WTC11 (cell line): ENCODE results near the gene HDAC1. TPM values are rescaled to one million over a fixed set of nuclear protein-coding genes. Genes with fewer than 3 reads are reported as not detected.

ENCODE experiments used
- CREB1 ChIP-seq: sonication (generic); formaldehyde crosslinking; IDR thresholded peaks from 2 replicates; pipeline ENCODE4 v1.8.0; 2023; ENCODE audit warnings: mild to moderate bottlenecking, missing genetic modification reagents
- EMX1 ChIP-seq: fragments of 250-450 bp; sonication (Bioruptor Pico); IDR thresholded peaks from 2 replicates; pipeline ENCODE4 v1.8.0; 2021; ENCODE audit warnings: mild to moderate bottlenecking
- ETV6 ChIP-seq: sonication (generic); formaldehyde crosslinking; IDR thresholded peaks from 2 replicates; pipeline ENCODE4 v1.8.1; 2022; ENCODE audit warnings: mild to moderate bottlenecking, missing genetic modification reagents
- FOXK1 ChIP-seq: sonication (generic); formaldehyde crosslinking; IDR thresholded peaks from 2 replicates; pipeline ENCODE4 v1.8.0; 2022; ENCODE audit warnings: mild to moderate bottlenecking, moderate library complexity, missing genetic modification reagents
- HMGA2 ChIP-seq: fragments of 250-450 bp; sonication (Bioruptor Pico); IDR thresholded peaks from 2 replicates; pipeline ENCODE4 v1.4.0; 2021; ENCODE audit warnings: mild to moderate bottlenecking, moderate library complexity
- JAZF1 ChIP-seq: fragments of 250-450 bp; sonication (Bioruptor Pico); IDR thresholded peaks from 2 replicates; pipeline ENCODE4 v1.9.0; 2021; ENCODE audit warnings: moderate library complexity, mild to moderate bottlenecking, inconsistent platforms
- MXD4 ChIP-seq: fragments of 250-450 bp; sonication (Bioruptor Pico); IDR thresholded peaks from 2 replicates; pipeline ENCODE4 v1.8.0; 2021; ENCODE audit warnings: mild to moderate bottlenecking, moderate library complexity, borderline replicate concordance
- SP1 ChIP-seq: sonication (generic); formaldehyde crosslinking; conservative IDR thresholded peaks from 2 replicates; pipeline ENCODE4 v1.8.1; 2022; ENCODE audit warnings: missing genetic modification reagents
- TCF7 ChIP-seq: sonication (generic); formaldehyde crosslinking; IDR thresholded peaks from 2 replicates; pipeline ENCODE4 v1.8.0; 2022; ENCODE audit warnings: mild to moderate bottlenecking, low read depth, missing genetic modification reagents, moderate library complexity
- TEAD4 ChIP-seq: sonication (generic); formaldehyde crosslinking; IDR thresholded peaks from 2 replicates; pipeline ENCODE4 v1.8.0; 2022; ENCODE audit warnings: mild to moderate bottlenecking, missing genetic modification reagents
- ZNF121 ChIP-seq: sonication (generic); formaldehyde crosslinking; IDR thresholded peaks from 2 replicates; pipeline ENCODE4 v1.8.0; 2023; ENCODE audit warnings: missing genetic modification reagents
- ZNF219 ChIP-seq: sonication (generic); formaldehyde crosslinking; IDR thresholded peaks from 2 replicates; pipeline ENCODE4 v1.8.0; 2023; ENCODE audit warnings: missing genetic modification reagents, mild to moderate bottlenecking, borderline replicate concordance
- ZNF396 ChIP-seq: fragments of 250-450 bp; sonication (Bioruptor Pico); IDR thresholded peaks from 2 replicates; pipeline ENCODE4 v1.8.0; 2021; ENCODE audit warnings: mild to moderate bottlenecking, moderate library complexity, borderline replicate concordance
- ZNF671 ChIP-seq: fragments of 250-450 bp; sonication (Bioruptor Pico); IDR thresholded peaks from 2 replicates; pipeline ENCODE4 v1.8.0; 2021; ENCODE audit warnings: mild to moderate bottlenecking
- total RNA-seq: library from RNA; stranded (reverse); gene quantifications from 3 replicates; pipeline ENCODE4 v1.2.3, GENCODE V29; 2021
- TF ChIP-seq, protein P1 (sequence below): sonication (generic); formaldehyde crosslinking; IDR thresholded peaks from 2 replicates; pipeline ENCODE4 v1.8.1; 2023; ENCODE audit warnings: mild to moderate bottlenecking, missing genetic modification reagents, moderate library complexity
- TF ChIP-seq, protein P2 (sequence below): sonication (generic); formaldehyde crosslinking; IDR thresholded peaks from 2 replicates; pipeline ENCODE4 v1.8.0; 2022; ENCODE audit warnings: mild to moderate bottlenecking, missing genetic modification reagents
- TF ChIP-seq, protein P3 (sequence below): sonication (generic); formaldehyde crosslinking; conservative IDR thresholded peaks from 2 replicates; pipeline ENCODE4 v1.8.1; 2023; ENCODE audit warnings: mild to moderate bottlenecking, low read depth, missing genetic modification reagents, moderate library complexity
- TF ChIP-seq, protein P4 (sequence below): sonication (generic); formaldehyde crosslinking; IDR thresholded peaks from 2 replicates; pipeline ENCODE4 v1.8.0; 2023; ENCODE audit warnings: mild to moderate bottlenecking, missing genetic modification reagents
- TF ChIP-seq, protein P5 (sequence below): sonication (generic); formaldehyde crosslinking; IDR thresholded peaks from 2 replicates; pipeline ENCODE4 v1.8.1; 2022; ENCODE audit warnings: low read depth, mild to moderate bottlenecking, moderate library complexity, missing genetic modification reagents, borderline replicate concordance
- TF ChIP-seq, protein P6 (sequence below): fragments of 250-450 bp; sonication (Bioruptor Pico); IDR thresholded peaks from 2 replicates; pipeline ENCODE4 v1.9.0; 2021; ENCODE audit warnings: mild to moderate bottlenecking
- TF ChIP-seq, protein P7 (sequence below): fragments of 200-600 bp; IDR thresholded peaks from 2 replicates; pipeline ENCODE4 v1.8.0; 2022; ENCODE audit warnings: antibody characterized with exemption
- TF ChIP-seq, protein P8 (sequence below): fragments of 250-450 bp; sonication (Bioruptor Pico); IDR thresholded peaks from 2 replicates; pipeline ENCODE4 v1.9.0; 2021; ENCODE audit warnings: moderate library complexity, mild to moderate bottlenecking, inconsistent platforms, borderline replicate concordance
- TF ChIP-seq, protein P9 (sequence below): sonication (generic); formaldehyde crosslinking; IDR thresholded peaks from 2 replicates; pipeline ENCODE4 v1.8.0; 2023; ENCODE audit warnings: missing genetic modification reagents, mild to moderate bottlenecking, borderline replicate concordance

HDAC1 gene
- total RNA-seq, 1 experiment from 2014 or later, result 108 TPM

DNA sequence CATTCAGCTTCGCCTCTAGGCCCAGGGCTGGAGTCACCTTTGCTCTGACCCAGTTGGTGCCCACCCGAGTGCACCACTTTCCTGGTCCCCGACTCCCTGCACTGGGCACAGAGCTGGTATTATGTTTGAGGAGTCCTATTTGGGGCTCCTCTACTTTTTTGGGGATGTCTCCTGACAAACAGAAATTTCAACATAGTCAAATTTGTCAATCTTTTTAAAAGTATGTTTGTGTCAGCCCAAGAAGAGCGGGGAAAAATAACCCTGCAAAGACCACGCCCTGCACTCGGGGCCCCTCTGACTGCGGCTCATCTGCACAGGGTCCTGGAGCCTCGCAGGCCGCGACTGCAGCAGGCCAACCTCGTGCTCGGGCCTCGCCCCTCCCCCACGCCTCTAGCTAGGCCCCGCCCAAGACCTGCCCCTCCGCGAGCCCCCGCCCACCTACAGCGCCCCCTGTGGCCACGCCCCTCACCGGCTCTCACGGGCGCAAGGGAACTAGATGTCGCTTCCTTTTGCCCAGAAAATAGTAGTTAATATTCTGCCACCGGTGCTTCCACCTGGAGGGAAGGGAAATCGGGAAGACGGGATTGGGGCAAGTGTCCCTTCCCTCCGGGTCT, 59.0 kb downstream of the HDAC1 start (continued):
- TF ChIP-seq, protein P1, sequence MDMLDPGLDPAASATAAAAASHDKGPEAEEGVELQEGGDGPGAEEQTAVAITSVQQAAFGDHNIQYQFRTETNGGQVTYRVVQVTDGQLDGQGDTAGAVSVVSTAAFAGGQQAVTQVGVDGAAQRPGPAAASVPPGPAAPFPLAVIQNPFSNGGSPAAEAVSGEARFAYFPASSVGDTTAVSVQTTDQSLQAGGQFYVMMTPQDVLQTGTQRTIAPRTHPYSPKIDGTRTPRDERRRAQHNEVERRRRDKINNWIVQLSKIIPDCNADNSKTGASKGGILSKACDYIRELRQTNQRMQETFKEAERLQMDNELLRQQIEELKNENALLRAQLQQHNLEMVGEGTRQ, result no peak
- no peak for TF ChIP-seq EMX1 (CRISPR knock-in tag)
- TF ChIP-seq SP1, result peak; percentile 93
- TF ChIP-seq, protein P2, sequence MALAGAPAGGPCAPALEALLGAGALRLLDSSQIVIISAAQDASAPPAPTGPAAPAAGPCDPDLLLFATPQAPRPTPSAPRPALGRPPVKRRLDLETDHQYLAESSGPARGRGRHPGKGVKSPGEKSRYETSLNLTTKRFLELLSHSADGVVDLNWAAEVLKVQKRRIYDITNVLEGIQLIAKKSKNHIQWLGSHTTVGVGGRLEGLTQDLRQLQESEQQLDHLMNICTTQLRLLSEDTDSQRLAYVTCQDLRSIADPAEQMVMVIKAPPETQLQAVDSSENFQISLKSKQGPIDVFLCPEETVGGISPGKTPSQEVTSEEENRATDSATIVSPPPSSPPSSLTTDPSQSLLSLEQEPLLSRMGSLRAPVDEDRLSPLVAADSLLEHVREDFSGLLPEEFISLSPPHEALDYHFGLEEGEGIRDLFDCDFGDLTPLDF (CRISPR knock-in tag), result peak; percentile 94
- TF ChIP-seq ZNF121, result no peak
- TF ChIP-seq FOXK1 (CRISPR knock-in tag), result peak; percentile 82
- peak; percentile 61; the same call in 1 of the 2 replicates for TF ChIP-seq TEAD4
- TF ChIP-seq, protein P3, sequence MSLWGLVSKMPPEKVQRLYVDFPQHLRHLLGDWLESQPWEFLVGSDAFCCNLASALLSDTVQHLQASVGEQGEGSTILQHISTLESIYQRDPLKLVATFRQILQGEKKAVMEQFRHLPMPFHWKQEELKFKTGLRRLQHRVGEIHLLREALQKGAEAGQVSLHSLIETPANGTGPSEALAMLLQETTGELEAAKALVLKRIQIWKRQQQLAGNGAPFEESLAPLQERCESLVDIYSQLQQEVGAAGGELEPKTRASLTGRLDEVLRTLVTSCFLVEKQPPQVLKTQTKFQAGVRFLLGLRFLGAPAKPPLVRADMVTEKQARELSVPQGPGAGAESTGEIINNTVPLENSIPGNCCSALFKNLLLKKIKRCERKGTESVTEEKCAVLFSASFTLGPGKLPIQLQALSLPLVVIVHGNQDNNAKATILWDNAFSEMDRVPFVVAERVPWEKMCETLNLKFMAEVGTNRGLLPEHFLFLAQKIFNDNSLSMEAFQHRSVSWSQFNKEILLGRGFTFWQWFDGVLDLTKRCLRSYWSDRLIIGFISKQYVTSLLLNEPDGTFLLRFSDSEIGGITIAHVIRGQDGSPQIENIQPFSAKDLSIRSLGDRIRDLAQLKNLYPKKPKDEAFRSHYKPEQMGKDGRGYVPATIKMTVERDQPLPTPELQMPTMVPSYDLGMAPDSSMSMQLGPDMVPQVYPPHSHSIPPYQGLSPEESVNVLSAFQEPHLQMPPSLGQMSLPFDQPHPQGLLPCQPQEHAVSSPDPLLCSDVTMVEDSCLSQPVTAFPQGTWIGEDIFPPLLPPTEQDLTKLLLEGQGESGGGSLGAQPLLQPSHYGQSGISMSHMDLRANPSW (CRISPR knock-in tag), result no peak
- TF ChIP-seq TCF7 (CRISPR knock-in tag), result peak; percentile 83; the same call in 1 of the 2 replicates
- TF ChIP-seq JAZF1 (CRISPR knock-in tag), result no peak
- TF ChIP-seq, protein P4, sequence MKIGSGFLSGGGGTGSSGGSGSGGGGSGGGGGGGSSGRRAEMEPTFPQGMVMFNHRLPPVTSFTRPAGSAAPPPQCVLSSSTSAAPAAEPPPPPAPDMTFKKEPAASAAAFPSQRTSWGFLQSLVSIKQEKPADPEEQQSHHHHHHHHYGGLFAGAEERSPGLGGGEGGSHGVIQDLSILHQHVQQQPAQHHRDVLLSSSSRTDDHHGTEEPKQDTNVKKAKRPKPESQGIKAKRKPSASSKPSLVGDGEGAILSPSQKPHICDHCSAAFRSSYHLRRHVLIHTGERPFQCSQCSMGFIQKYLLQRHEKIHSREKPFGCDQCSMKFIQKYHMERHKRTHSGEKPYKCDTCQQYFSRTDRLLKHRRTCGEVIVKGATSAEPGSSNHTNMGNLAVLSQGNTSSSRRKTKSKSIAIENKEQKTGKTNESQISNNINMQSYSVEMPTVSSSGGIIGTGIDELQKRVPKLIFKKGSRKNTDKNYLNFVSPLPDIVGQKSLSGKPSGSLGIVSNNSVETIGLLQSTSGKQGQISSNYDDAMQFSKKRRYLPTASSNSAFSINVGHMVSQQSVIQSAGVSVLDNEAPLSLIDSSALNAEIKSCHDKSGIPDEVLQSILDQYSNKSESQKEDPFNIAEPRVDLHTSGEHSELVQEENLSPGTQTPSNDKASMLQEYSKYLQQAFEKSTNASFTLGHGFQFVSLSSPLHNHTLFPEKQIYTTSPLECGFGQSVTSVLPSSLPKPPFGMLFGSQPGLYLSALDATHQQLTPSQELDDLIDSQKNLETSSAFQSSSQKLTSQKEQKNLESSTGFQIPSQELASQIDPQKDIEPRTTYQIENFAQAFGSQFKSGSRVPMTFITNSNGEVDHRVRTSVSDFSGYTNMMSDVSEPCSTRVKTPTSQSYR (CRISPR knock-in tag), result peak; percentile 98
- no peak for TF ChIP-seq HMGA2 (CRISPR knock-in tag)
- peak; percentile 82; the same call in 1 of the 2 replicates for TF ChIP-seq ZNF219
- TF ChIP-seq, protein P5, sequence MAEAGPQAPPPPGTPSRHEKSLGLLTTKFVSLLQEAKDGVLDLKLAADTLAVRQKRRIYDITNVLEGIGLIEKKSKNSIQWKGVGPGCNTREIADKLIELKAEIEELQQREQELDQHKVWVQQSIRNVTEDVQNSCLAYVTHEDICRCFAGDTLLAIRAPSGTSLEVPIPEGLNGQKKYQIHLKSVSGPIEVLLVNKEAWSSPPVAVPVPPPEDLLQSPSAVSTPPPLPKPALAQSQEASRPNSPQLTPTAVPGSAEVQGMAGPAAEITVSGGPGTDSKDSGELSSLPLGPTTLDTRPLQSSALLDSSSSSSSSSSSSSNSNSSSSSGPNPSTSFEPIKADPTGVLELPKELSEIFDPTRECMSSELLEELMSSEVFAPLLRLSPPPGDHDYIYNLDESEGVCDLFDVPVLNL (CRISPR knock-in tag), result no peak
- no peak for TF ChIP-seq MXD4
- TF ChIP-seq, protein P6, sequence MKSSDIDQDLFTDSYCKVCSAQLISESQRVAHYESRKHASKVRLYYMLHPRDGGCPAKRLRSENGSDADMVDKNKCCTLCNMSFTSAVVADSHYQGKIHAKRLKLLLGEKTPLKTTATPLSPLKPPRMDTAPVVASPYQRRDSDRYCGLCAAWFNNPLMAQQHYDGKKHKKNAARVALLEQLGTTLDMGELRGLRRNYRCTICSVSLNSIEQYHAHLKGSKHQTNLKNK (CRISPR knock-in tag), result no peak
- TF ChIP-seq ZNF396 (CRISPR knock-in tag), result no peak
- peak; percentile 82 for TF ChIP-seq CREB1 (CRISPR knock-in tag)
- TF ChIP-seq ETV6 (CRISPR knock-in tag), result peak; percentile 70; the same call in 1 of the 2 replicates
- TF ChIP-seq, protein P7, sequence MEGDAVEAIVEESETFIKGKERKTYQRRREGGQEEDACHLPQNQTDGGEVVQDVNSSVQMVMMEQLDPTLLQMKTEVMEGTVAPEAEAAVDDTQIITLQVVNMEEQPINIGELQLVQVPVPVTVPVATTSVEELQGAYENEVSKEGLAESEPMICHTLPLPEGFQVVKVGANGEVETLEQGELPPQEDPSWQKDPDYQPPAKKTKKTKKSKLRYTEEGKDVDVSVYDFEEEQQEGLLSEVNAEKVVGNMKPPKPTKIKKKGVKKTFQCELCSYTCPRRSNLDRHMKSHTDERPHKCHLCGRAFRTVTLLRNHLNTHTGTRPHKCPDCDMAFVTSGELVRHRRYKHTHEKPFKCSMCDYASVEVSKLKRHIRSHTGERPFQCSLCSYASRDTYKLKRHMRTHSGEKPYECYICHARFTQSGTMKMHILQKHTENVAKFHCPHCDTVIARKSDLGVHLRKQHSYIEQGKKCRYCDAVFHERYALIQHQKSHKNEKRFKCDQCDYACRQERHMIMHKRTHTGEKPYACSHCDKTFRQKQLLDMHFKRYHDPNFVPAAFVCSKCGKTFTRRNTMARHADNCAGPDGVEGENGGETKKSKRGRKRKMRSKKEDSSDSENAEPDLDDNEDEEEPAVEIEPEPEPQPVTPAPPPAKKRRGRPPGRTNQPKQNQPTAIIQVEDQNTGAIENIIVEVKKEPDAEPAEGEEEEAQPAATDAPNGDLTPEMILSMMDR, result peak; percentile 79
- TF ChIP-seq, protein P8, sequence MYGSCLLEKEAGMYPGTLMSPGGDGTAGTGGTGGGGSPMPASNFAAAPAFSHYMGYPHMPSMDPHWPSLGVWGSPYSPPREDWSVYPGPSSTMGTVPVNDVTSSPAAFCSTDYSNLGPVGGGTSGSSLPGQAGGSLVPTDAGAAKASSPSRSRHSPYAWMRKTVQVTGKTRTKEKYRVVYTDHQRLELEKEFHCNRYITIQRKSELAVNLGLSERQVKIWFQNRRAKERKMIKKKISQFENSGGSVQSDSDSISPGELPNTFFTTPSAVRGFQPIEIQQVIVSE, result no peak
- TF ChIP-seq ZNF671 (CRISPR knock-in tag), result no peak
- TF ChIP-seq, protein P9, sequence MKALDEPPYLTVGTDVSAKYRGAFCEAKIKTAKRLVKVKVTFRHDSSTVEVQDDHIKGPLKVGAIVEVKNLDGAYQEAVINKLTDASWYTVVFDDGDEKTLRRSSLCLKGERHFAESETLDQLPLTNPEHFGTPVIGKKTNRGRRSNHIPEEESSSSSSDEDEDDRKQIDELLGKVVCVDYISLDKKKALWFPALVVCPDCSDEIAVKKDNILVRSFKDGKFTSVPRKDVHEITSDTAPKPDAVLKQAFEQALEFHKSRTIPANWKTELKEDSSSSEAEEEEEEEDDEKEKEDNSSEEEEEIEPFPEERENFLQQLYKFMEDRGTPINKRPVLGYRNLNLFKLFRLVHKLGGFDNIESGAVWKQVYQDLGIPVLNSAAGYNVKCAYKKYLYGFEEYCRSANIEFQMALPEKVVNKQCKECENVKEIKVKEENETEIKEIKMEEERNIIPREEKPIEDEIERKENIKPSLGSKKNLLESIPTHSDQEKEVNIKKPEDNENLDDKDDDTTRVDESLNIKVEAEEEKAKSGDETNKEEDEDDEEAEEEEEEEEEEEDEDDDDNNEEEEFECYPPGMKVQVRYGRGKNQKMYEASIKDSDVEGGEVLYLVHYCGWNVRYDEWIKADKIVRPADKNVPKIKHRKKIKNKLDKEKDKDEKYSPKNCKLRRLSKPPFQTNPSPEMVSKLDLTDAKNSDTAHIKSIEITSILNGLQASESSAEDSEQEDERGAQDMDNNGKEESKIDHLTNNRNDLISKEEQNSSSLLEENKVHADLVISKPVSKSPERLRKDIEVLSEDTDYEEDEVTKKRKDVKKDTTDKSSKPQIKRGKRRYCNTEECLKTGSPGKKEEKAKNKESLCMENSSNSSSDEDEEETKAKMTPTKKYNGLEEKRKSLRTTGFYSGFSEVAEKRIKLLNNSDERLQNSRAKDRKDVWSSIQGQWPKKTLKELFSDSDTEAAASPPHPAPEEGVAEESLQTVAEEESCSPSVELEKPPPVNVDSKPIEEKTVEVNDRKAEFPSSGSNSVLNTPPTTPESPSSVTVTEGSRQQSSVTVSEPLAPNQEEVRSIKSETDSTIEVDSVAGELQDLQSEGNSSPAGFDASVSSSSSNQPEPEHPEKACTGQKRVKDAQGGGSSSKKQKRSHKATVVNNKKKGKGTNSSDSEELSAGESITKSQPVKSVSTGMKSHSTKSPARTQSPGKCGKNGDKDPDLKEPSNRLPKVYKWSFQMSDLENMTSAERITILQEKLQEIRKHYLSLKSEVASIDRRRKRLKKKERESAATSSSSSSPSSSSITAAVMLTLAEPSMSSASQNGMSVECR (CRISPR knock-in tag), result peak; percentile 53; the same call in 1 of the 2 replicates
